Measurements from ENCODE around the gene PMFBP1. TPM values are rescaled to one million over a fixed set of nuclear protein-coding genes. Genes with fewer than 3 reads are reported as not detected.

PMFBP1 gene
- total RNA-seq, 2 donors from 2014 or later, result 2.0 to 4.4 TPM

GRCh38 chr16:72112452-72112792 is 59.5 kb downstream of the PMFBP1 start:
- ATAC-seq, result no peak
- H3K27ac ChIP-seq, result no peak overlapping the region
- no peak for TF ChIP-seq CTCF (IDR thresholded peaks at IDR 0.05)
- no peak for TF ChIP-seq POLR2A (IDR thresholded peaks at IDR 0.05)

GRCh38 chr16:72111657-72112451 is 60.1 kb downstream of the PMFBP1 start:
- H3K36me3 ChIP-seq (replicated peaks in 1 of 2; ENCODE audit: insufficient read depth in 1 of 2, low read depth in 2 of 2), result peaks cover 13 to 47% of the 10 kb centered on the region in 2 donors
- no peaks in the 10 kb centered on the region for H3K27me3 ChIP-seq
- no peaks in the 10 kb centered on the region for H3K4me1 ChIP-seq
- WGBS, 2 donors, result 85 to 89% methylated on average over 18 to 19 of the region's 19 CpGs
- no peak overlapping the region for H3K4me3 ChIP-seq
- H3K27ac ChIP-seq, result no peak overlapping the region
- intact Hi-C loops (cut with DNase I), result no loop called here
- H3K9me3 ChIP-seq, result no peaks in the 10 kb centered on the region
- DNase-seq (peak in 1 of 4 donors; percentile 1), ATAC-seq (no peak)
- TF ChIP-seq POLR2A (IDR thresholded peaks at IDR 0.05), result no peak
- no peak for TF ChIP-seq CTCF (IDR thresholded peaks at IDR 0.05)

More at GRCh38 chr16:72112452-72112792, 59.5 kb downstream of the PMFBP1 start:
- intact Hi-C loops (cut with DNase I), result no loop called here
- no peak overlapping the region for H3K4me3 ChIP-seq
- H3K4me1 ChIP-seq, result no peaks in the 10 kb centered on the region
- H3K36me3 ChIP-seq (replicated peaks in 1 of 2; ENCODE audit: insufficient read depth in 1 of 2, low read depth in 2 of 2), result peaks cover 13 to 41% of the 10 kb centered on the region in 2 donors
- H3K27me3 ChIP-seq, result no peaks in the 10 kb centered on the region
- 92 to 97% methylated on average over 14 to 15 of the region's 15 CpGs for WGBS, 2 donors
- H3K9me3 ChIP-seq, result no peaks in the 10 kb centered on the region
- DNase-seq, result peak in 1 of 4 donors; percentile 1

GRCh38 chr16:72110662-72111615 is 61.0 kb downstream of the PMFBP1 start:
- WGBS, 2 donors, result 95 to 98% methylated on average over 21 to 23 of the region's 23 CpGs
- H3K4me3 ChIP-seq, result no peak overlapping the region
- TF ChIP-seq POLR2A (IDR thresholded peaks at IDR 0.05), result no peak
- no peak for TF ChIP-seq CTCF (IDR thresholded peaks at IDR 0.05)
- no peaks in the 10 kb centered on the region for H3K27me3 ChIP-seq
- no peak for DNase-seq
- no peaks in the 10 kb centered on the region for H3K4me1 ChIP-seq
- peak; percentile 30 for ATAC-seq
- H3K27ac ChIP-seq, result no peak overlapping the region
- H3K36me3 ChIP-seq (replicated peaks in 1 of 2; ENCODE audit: insufficient read depth in 1 of 2, low read depth in 2 of 2), result peaks cover 13 to 51% of the 10 kb centered on the region in 2 donors
- intact Hi-C loops (cut with DNase I), result no loop called here
- H3K9me3 ChIP-seq, result no peaks in the 10 kb centered on the region

- intact Hi-C loops (cut with DNase I), result no loop called here
- ATAC-seq, result no peak
- no peak overlapping the region for H3K27ac ChIP-seq
- H3K36me3 ChIP-seq (replicated peaks in 1 of 2; ENCODE audit: insufficient read depth in 1 of 2, low read depth in 2 of 2), result peaks cover 13 to 59% of the 10 kb centered on the region in 2 donors
- TF ChIP-seq POLR2A (IDR thresholded peaks at IDR 0.05) (no peak), CTCF (IDR thresholded peaks at IDR 0.05) (no peak)
- no peaks in the 10 kb centered on the region for H3K9me3 ChIP-seq
- no peaks in the 10 kb centered on the region for H3K4me1 ChIP-seq
- DNase-seq, result no peak
- whole genome bisulfite sequencing, 2 donors, result 88 to 89% methylated on average over 12 of the region's 12 CpGs
- H3K27me3 ChIP-seq, result no peaks in the 10 kb centered on the region
- no peak overlapping the region for H3K4me3 ChIP-seq
Observed at GRCh38 chr16:72109966-72110530, 61.9 kb downstream of the PMFBP1 start.
